HepG2 (cell line): ENCODE measurements around the gene ACTR10. TPM values are rescaled to one million over a fixed set of nuclear protein-coding genes. Genes with fewer than 3 reads are reported as not detected.

ENCODE experiments used
- ATAC-seq: fragments of 200-7000 bp; cut with Tn5 transposase; 3 replicates; pipeline ENCODE4 v1.9.1; 2020; ENCODE audit warnings: mild to moderate bottlenecking, moderate library complexity
- BruUV-seq: library from RNA; stranded (reverse); fragments of 400-500 nt; replicated peaks from 2 replicates; lab custom pipeline; 2021; lab: Mats Ljungman, UMichigan
- CTCF ChIA-PET: fragments of 300-600 bp; formaldehyde crosslinking; extraction: SDS; loops from one replicate; lab custom pipeline; 2021; ENCODE audit warnings: low total read pairs, inconsistent platforms, low intra/inter-chr PET ratio; lab: Yijun Ruan, JAX
- POLR2A ChIA-PET: fragments of 350-600 bp; sonication (Branson Sonifier 250); formaldehyde crosslinking; loops from one replicate; lab custom pipeline; 2020; ENCODE audit warnings: antibody characterized with exemption, inconsistent platforms; lab: Yijun Ruan, JAX
- DNase-seq: peaks from one replicate; pipeline ENCODE4 v3.0.0-alpha.2; 2015; ENCODE audit warnings: low spot score
- FAIRE-seq: peaks from 3 replicates; lab custom pipeline; 2011; peaks lifted over from hg19 to GRCh38; lab: Jason Lieb, UNC
- H2AFZ ChIP-seq: one replicate; pipeline ENCODE4 v1.6.1; 2011; ENCODE audit warnings: low read length, inconsistent platforms
- H3K27ac ChIP-seq: fragments of 300-600 bp; 3 replicates; pipeline ENCODE4 v1.8.0; 2011; ENCODE audit warnings: mixed run types, mild to moderate bottlenecking, mixed read lengths, low read length, inconsistent platforms; ENCODE audit not compliant: insufficient read depth; ENCODE audit errors: extremely low read length
- H3K27me3 ChIP-seq, 2 experiments: fragments of 200-600 bp in 1 of 2; 2 replicates in 1 of 2; 3 replicates in 1 of 2; pipeline versions ENCODE4 v1.6.0 to v1.8.0; 2011; ENCODE audit warnings: low read length in 2 of 2, mild to moderate bottlenecking in 2 of 2, moderate library complexity in 2 of 2, inconsistent platforms in 1 of 2; ENCODE audit not compliant: insufficient read depth in 2 of 2, control insufficient read depth in 1 of 2
- H3K36me3 ChIP-seq, 2 experiments: fragments of 200-600 bp in 1 of 2; replicated peaks in 1 of 2; 2 replicates in 1 of 2; 3 replicates in 1 of 2; pipeline versions ENCODE4 v1.5.1 to v1.8.0; 2011; ENCODE audit warnings: low read length in 2 of 2, inconsistent platforms in 1 of 2; ENCODE audit not compliant: insufficient read depth in 2 of 2, control insufficient read depth in 1 of 2
- H3K4me1 ChIP-seq: 2 replicates; pipeline ENCODE4 v1.5.1; 2012; ENCODE audit warnings: low read length, inconsistent platforms; ENCODE audit not compliant: insufficient read depth
- H3K4me2 ChIP-seq: 2 replicates; pipeline ENCODE4 v1.6.0; 2011; ENCODE audit warnings: low read depth, low read length, inconsistent platforms
- H3K4me3 ChIP-seq, 3 experiments: fragments of 200-600 bp in 1 of 3; sonication (generic), shearing (Covaris generic) in 1 of 3; replicated peaks in 1 of 3; 2 replicates each; pipeline ENCODE4 v1.5.1; 2011 to 2016; ENCODE audit warnings: low read length in 3 of 3, inconsistent platforms in 2 of 3, low read depth in 2 of 3, mild to moderate bottlenecking in 2 of 3, control low read depth in 1 of 3, mixed read lengths in 1 of 3; ENCODE audit not compliant: insufficient read depth in 1 of 3
- H3K79me2 ChIP-seq: one replicate; pipeline ENCODE4 v1.6.1; 2011; ENCODE audit warnings: low read length, inconsistent platforms; ENCODE audit not compliant: insufficient read depth
- H3K9ac ChIP-seq: 2 replicates; pipeline ENCODE4 v1.6.0; 2011; ENCODE audit warnings: mild to moderate bottlenecking, low read depth, low read length, inconsistent platforms; ENCODE audit not compliant: insufficient read depth
- H3K9me3 ChIP-seq: 2 replicates; pipeline ENCODE4 v1.5.1; 2012; ENCODE audit warnings: mild to moderate bottlenecking, low read length
- H4K20me1 ChIP-seq: 2 replicates; pipeline ENCODE4 v1.6.0; 2011; ENCODE audit warnings: inconsistent platforms, mild to moderate bottlenecking, low read length, moderate library complexity; ENCODE audit not compliant: insufficient read depth
- HMGA1 ChIP-seq: sonication (generic); formaldehyde crosslinking; conservative IDR thresholded peaks from 2 replicates; pipeline ENCODE4 v1.4.0; 2020; ENCODE audit warnings: missing genetic modification reagents
- NFE2L2 ChIP-seq: fragments of 150-350 bp; IDR thresholded peaks from 2 replicates; pipeline ENCODE4 v1.6.1; 2014; ENCODE audit warnings: low read length
- ZC3H13 ChIP-seq: sonication (generic); formaldehyde crosslinking; IDR thresholded peaks from 2 replicates; pipeline ENCODE4 v1.8.1; 2023; ENCODE audit warnings: mild to moderate bottlenecking, missing genetic modification reagents, moderate library complexity
- ZFAT ChIP-seq: sonication (generic); formaldehyde crosslinking; conservative IDR thresholded peaks from 2 replicates; pipeline ENCODE4 v1.8.1; 2023; ENCODE audit warnings: missing genetic modification reagents, inconsistent platforms
- ZFP82 ChIP-seq: sonication (generic); formaldehyde crosslinking; IDR thresholded peaks from 2 replicates; pipeline ENCODE4 v1.5.1; 2020; ENCODE audit warnings: mild to moderate bottlenecking, missing genetic modification reagents, borderline replicate concordance
- ZNF235 ChIP-seq: sonication (generic); formaldehyde crosslinking; IDR thresholded peaks from 2 replicates; pipeline ENCODE4 v1.8.1; 2023; ENCODE audit warnings: mild to moderate bottlenecking, missing genetic modification reagents, borderline replicate concordance
- WGBS: methylation state at CpG from one replicate; pipeline ENCODE4 v1.1.6; 2017; ENCODE audit warnings: low lambda C conversion rate; 5-methylcytosine and 5-hydroxymethylcytosine counted together
- in situ Hi-C: cut with HindIII; loops from 2 replicates; pipeline ENCODE4 v1.10.0; 2017; ENCODE audit warnings: low pct_unique_long_range_greater_than_20kb; ENCODE audit not compliant: extremely low pct_ligation_motif_present
- intact Hi-C: fragments of 100-400 bp; cut with micrococcal nuclease; formaldehyde crosslinking; loops from one replicate; pipeline ENCODE4 v1.10.0; 2022; ENCODE audit not compliant: unreplicated experiment
- polyA plus RNA-seq, 8 experiments: library from polyadenylated mRNA; depleted of rRNA in 3 of 8; stranded (reverse) in 7 of 8; unstranded in 1 of 8; fragments of >200 nt; fragmentation: Illumina TruSeq in 4 of 8; extraction: Trizol in 4 of 8; gene quantifications; 2 replicates each; pipeline versions ENCODE4 v1.2.1 to v1.2.3, GENCODE V29; 2011 to 2016; ENCODE audit warnings: low read depth in 4 of 8, missing spikeins in 1 of 8, mixed read lengths in 1 of 8; ENCODE audit not compliant: insufficient read depth in 1 of 8
- total RNA-seq, 5 experiments: library from RNA; depleted of rRNA; stranded (reverse); fragments of >200 nt; fragmentation: Illumina TruSeq; extraction: Trizol; gene quantifications; 2 replicates each; pipeline ENCODE4 v1.2.3, GENCODE V29; 2016; ENCODE audit warnings: low read depth in 1 of 5

ACTR10 gene
- total and polyA plus RNA-seq, 2 of the 13 experiments (the other 11 are each of a cell fraction or from before 2014, with no cell fraction given) = 30.0 to 41.3 TPM

GRCh38 chr14:58216544-58216943, 16.6 kb downstream of the ACTR10 start:
- intact Hi-C loops = no loop called here
- BruUV-seq = no TSS peak
- Histone ChIP-seq H3K9ac (no peak overlapping the region), H3K4me3 (no peak overlapping the region), H3K27ac (no peak overlapping the region), H3K79me2 (no peaks in the 10 kb centered on the region), H3K36me3 (peaks cover 2 to 14% of the 10 kb centered on the region in 2 experiments; a peak in 3 of 5 replicates), H3K27me3 (no peaks in the 10 kb centered on the region), H2AFZ (no peak overlapping the region), H3K9me3 (no peaks in the 10 kb centered on the region), H4K20me1 (no peaks in the 10 kb centered on the region), H3K4me1 (0 out of 2 replicates have a peak, but pooled peaks cover 8% of the 10 kb centered on the region), H3K4me2 (no peak overlapping the region)
- POLR2A ChIA-PET = no interaction called here
- in situ Hi-C loops = no loop called here
- TF ChIP-seq ZC3H13 (CRISPR knock-in tag) = no peak
- peak; percentile 65; the same call in 1 of the 2 replicates for TF ChIP-seq NFE2L2
- CTCF ChIA-PET = no interaction called here
- DNase-seq (no peak), ATAC-seq (no peak), FAIRE-seq (no peak)
- 89% methylated on average over 2 of the region's 2 CpGs for WGBS

- H3K4me1 ChIP-seq = no peaks in the 10 kb centered on the region
- ATAC-seq = no peak
- no peak overlapping the region for H3K9ac ChIP-seq
- H3K27ac ChIP-seq = no peak overlapping the region
- no peaks in the 10 kb centered on the region for H3K27me3 ChIP-seq
- no peaks in the 10 kb centered on the region for H3K79me2 ChIP-seq
- no peaks in the 10 kb centered on the region for H3K9me3 ChIP-seq
- 97% methylated on average over 5 of the region's 5 CpGs for WGBS
- FAIRE-seq = no peak
- no peak overlapping the region for H2AFZ ChIP-seq
- ChIA-PET CTCF (no interaction called here), POLR2A (interaction anchor here (1.6 to 2.6 kb wide), 2 partner anchors 46 to 71 kb away, joined by 3 to 6 read pairs; partner anchors contain the start of gene ARID4A)
- H4K20me1 ChIP-seq = no peaks in the 10 kb centered on the region
- H3K4me2 ChIP-seq = no peak overlapping the region
- no peak for DNase-seq
- in situ Hi-C loops (no loop called here), intact Hi-C loops (no loop called here)
- TF ChIP-seq HMGA1 (no peak), ZFAT (no peak), ZNF235 (CRISPR knock-in tag) (no peak), ZFP82 (CRISPR knock-in tag) (no peak)
- H3K4me3 ChIP-seq = no peak overlapping the region
- 0 out of 5 replicates have a peak, but pooled peaks cover 0 to 2% of the 10 kb centered on the region in 2 experiments for H3K36me3 ChIP-seq
- no TSS peak for BruUV-seq
These were observed 27.3 kb downstream of the ACTR10 start for GRCh38 chr14:58227096-58227819.
